Naive thymus-derived CD8-positive, alpha-beta T cell (primary cell): ENCODE measurements around the gene NEK3. TPM values are rescaled to one million over a fixed set of nuclear protein-coding genes. Genes with fewer than 3 reads are reported as not detected.
A peak's percentile ranks its signal among the peaks of the same experiment; 100 is the strongest.
"Not testable (repeated sequence)": the region's sequence is repeated elsewhere in the genome, so short reads cannot be mapped to it uniquely, and the experiment has no call there.

Experiments used
- ATAC-seq, 2 donors: fragments of 150-1000 bp; cut with Tn5 transposase in 1 of 2; sonication (Bioruptor Pico), chemical (Tn5 transposase) in 1 of 2; 1 replicate in 1 of 2; 2 replicates in 1 of 2; pipeline ENCODE4 v1.10.0; 2021; ENCODE audit warnings: mild to moderate bottlenecking in 2 of 2, moderate library complexity in 2 of 2
- POLR2A ChIA-PET: fragments of 350-600 bp; sonication (Branson Sonifier 250); formaldehyde crosslinking; loops from one replicate; lab custom pipeline; 2021; ENCODE audit warnings: antibody characterized with exemption; lab: Charles Lee
- DNase-seq, 10 donors: peaks; one replicate each; pipeline versions ENCODE4 v3.0.0 to v3.0.0-alpha.2; 2020 to 2022
- H3K27ac Mint-ChIP-seq, 10 donors: one replicate each; pipeline ENCODE4 v1.8.0; 2020 to 2022; ENCODE audit warnings: mild to moderate bottlenecking in 10 of 10, mixed read lengths in 10 of 10, moderate library complexity in 4 of 10, inconsistent platforms in 1 of 10
- H3K27me3 Mint-ChIP-seq, 5 donors: one replicate each; pipeline ENCODE4 v1.8.0; 2021 to 2022; ENCODE audit warnings: mixed read lengths in 5 of 5
- H3K36me3 Mint-ChIP-seq, 3 donors: one replicate each; pipeline ENCODE4 v1.8.0; 2020 to 2022; ENCODE audit warnings: mixed read lengths in 3 of 3, mild to moderate bottlenecking in 2 of 3, inconsistent platforms in 1 of 3
- H3K4me1 Mint-ChIP-seq, 4 donors: one replicate each; pipeline ENCODE4 v1.8.0; 2021 to 2022; ENCODE audit warnings: mixed read lengths in 4 of 4
- H3K4me3 Mint-ChIP-seq, 10 donors: one replicate each; pipeline ENCODE4 v1.8.0; 2020 to 2022; ENCODE audit warnings: mild to moderate bottlenecking in 10 of 10, mixed read lengths in 10 of 10, moderate library complexity in 6 of 10, inconsistent platforms in 1 of 10
- H3K9me3 Mint-ChIP-seq, 9 donors: one replicate each; pipeline ENCODE4 v1.8.0; 2020 to 2022; ENCODE audit warnings: mixed read lengths in 9 of 9, mild to moderate bottlenecking in 3 of 9, inconsistent platforms in 1 of 9, moderate library complexity in 1 of 9
- polyA plus RNA-seq, 3 donors: library from polyadenylated mRNA; unstranded; fragments of 300-500 nt; fragmentation: Illumina TruSeq; gene quantifications; one replicate each; pipeline ENCODE4 v1.2.3, GENCODE V29; 2021
- total RNA-seq, 8 experiments: library from RNA in 2 of 8; stranded (reverse) in 2 of 8; gene quantifications; one replicate each; pipeline ENCODE4 v1.2.3 and lab custom pipeline; 2021 to 2026

Gene NEK3
- total and polyA plus RNA-seq, 5 experiments from 2014 or later, result 0.40 to 1.8 (median 0.77) TPM

- peaks cover 0 to 65% (median 10%) of the 10 kb centered on the region in 3 donors for H3K36me3 Mint-ChIP-seq
- DNase-seq, H3K27me3 Mint-ChIP-seq, H3K9me3 Mint-ChIP-seq: not testable (repeated sequence)
- POLR2A ChIA-PET, result interaction anchor here (1.0 kb wide), 1 partner anchor 8 kb away, joined by 3 read pairs; no protein-coding TSS in a partner anchor
- peak overlapping the region in 1 of 10 donors; percentile 6 for H3K4me3 Mint-ChIP-seq
- peak overlapping the region in 7 of 10 donors; percentile 16 to 62 (median 57) for H3K27ac Mint-ChIP-seq
- peak; percentile 35 to 39 for ATAC-seq
- H3K4me1 Mint-ChIP-seq, result peaks cover 3 to 41% (median 28%) of the 10 kb centered on the region in 4 donors
Measured at GRCh38 chr13:52187424-52188187, 28.2 kb upstream of the NEK3 start.

DNA sequence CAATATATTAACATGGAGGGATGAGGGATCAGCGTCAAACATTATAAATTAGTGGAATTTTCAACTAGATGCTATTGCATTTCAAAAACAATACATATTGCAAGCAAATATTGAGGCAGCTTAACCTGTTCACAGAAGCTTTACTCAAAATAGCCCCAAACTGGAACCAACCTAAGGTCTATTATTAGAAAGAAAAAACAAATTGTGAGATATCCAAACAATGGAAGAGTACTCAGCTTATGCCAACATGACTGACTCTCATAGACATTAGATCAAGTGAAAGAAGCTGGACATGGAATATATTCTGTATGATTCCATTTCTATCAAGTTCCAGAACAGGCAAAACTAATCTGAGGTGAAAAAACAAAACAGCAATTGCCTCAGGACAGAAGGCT is 27.6 kb upstream of the NEK3 start:
- Mint-ChIP-seq H3K4me1 (peaks cover 3 to 36% (median 25%) of the 10 kb centered on the region in 4 donors), H3K9me3 (no peaks in the 10 kb centered on the region), H3K4me3 (no peak overlapping the region), H3K27ac (peak overlapping the region in 7 of 10 donors; percentile 16 to 62 (median 57)), H3K27me3 (no peaks in the 10 kb centered on the region), H3K36me3 (peaks cover 0 to 70% (median 10%) of the 10 kb centered on the region in 3 donors)
- DNase-seq (no peak), ATAC-seq (no peak)
- POLR2A ChIA-PET, result interaction anchor here (1.0 kb wide), 1 partner anchor 9 kb away, joined by 3 read pairs; no protein-coding TSS in a partner anchor

- H3K4me1 Mint-ChIP-seq, H3K9me3 Mint-ChIP-seq, DNase-seq, H3K27me3 Mint-ChIP-seq, H3K4me3 Mint-ChIP-seq, H3K27ac Mint-ChIP-seq, ATAC-seq, POLR2A ChIA-PET: not testable (repeated sequence)
- H3K36me3 Mint-ChIP-seq, result peaks cover 0 to 72% (median 13%) of the 10 kb centered on the region in 3 donors
Measured at GRCh38 chr13:52181316-52181954, 22.0 kb upstream of the NEK3 start.

- ATAC-seq, result no peak
- POLR2A ChIA-PET, result no interaction called here
- Mint-ChIP-seq H3K36me3 (peaks cover 0 to 72% (median 9%) of the 10 kb centered on the region in 3 donors), H3K27me3 (no peaks in the 10 kb centered on the region), H3K27ac (peak overlapping the region in 1 of 10 donors; percentile 37), H3K4me1 (peaks cover 0 to 1% (median 0%) of the 10 kb centered on the region in 4 donors), H3K9me3 (no peaks in the 10 kb centered on the region), H3K4me3 (no peak overlapping the region)
- no peak for DNase-seq
Measured at GRCh38 chr13:52179925-52180324, 20.5 kb upstream of the NEK3 start.

DNA sequence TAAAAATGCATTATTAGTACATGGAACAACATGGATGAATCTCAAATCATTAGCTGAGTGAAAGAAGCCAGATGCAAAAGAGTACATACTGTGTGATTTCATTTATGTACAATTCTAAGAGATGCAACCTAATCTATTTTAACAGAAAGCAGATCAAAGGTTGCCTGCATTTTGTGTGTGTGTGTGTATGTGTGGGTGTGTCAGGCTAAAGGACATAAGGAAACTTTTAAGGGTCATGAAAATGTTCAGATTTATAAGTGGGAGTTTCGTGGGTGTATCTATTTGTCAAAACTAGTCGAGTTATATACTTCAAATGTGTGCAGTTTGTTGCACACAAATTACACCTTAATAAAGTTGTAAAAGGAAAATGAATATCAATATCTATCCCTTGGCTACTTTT is 17.9 kb upstream of the NEK3 start:
- peaks cover 0 to 4% (median 0%) of the 10 kb centered on the region in 4 donors for H3K4me1 Mint-ChIP-seq
- H3K27me3 Mint-ChIP-seq, result no peaks in the 10 kb centered on the region
- DNase-seq (no peak), ATAC-seq (no peak)
- H3K9me3 Mint-ChIP-seq, result no peaks in the 10 kb centered on the region
- no peak overlapping the region for H3K27ac Mint-ChIP-seq
- H3K36me3 Mint-ChIP-seq, result peaks cover 0 to 71% (median 6%) of the 10 kb centered on the region in 3 donors
- POLR2A ChIA-PET, result interaction anchor here (0.7 kb wide), 1 partner anchor 18 kb away, joined by 3 read pairs; no protein-coding TSS in a partner anchor
- H3K4me3 Mint-ChIP-seq, result no peak overlapping the region

GRCh38 chr13:52173970-52174369 is 14.6 kb upstream of the NEK3 start:
- ATAC-seq, DNase-seq, H3K4me3 Mint-ChIP-seq, H3K4me1 Mint-ChIP-seq, H3K9me3 Mint-ChIP-seq, H3K27me3 Mint-ChIP-seq: not testable (repeated sequence)
- Mint-ChIP-seq H3K27ac (peak overlapping the region in 2 of 10 donors; percentile 51 to 53), H3K36me3 (peaks cover 0 to 77% (median 7%) of the 10 kb centered on the region in 3 donors)
- POLR2A ChIA-PET, result interaction anchor here (1.1 kb wide), 1 partner anchor 18 kb away, joined by 3 read pairs; no protein-coding TSS in a partner anchor

DNA sequence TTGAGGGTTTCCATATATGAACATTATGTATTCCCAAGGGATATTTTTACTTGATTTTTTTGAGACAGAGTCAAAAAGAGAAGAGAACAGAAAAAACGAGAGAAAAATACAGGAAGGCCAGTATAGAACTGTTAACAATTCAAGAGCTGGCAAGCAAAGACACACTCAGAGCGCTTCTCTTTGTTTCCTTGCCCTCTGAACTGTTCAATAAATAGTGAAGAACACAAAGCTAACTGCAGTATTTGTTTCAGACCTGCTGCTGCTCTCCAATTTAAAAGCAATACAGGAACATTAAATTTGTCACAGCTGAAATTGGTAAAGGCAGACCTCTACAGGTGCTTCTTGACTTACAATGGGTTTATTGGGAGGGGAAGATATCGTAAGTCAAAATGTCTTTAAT is 14.0 kb upstream of the NEK3 start:
- Mint-ChIP-seq H3K27ac (peak overlapping the region in 3 of 10 donors; percentile 1 to 63 (median 43)), H3K36me3 (peaks cover 0 to 83% (median 8%) of the 10 kb centered on the region in 3 donors)
- POLR2A ChIA-PET, result no interaction called here

GRCh38 chr13:52171686-52172085 is 12.3 kb upstream of the NEK3 start:
- H3K4me3 Mint-ChIP-seq, ATAC-seq, H3K4me1 Mint-ChIP-seq, H3K27me3 Mint-ChIP-seq, H3K9me3 Mint-ChIP-seq, DNase-seq: not testable (repeated sequence)
- POLR2A ChIA-PET, result interaction anchor here (0.9 kb wide), 1 partner anchor 12 kb away, joined by 4 read pairs; the partner anchor contains the start of gene NEK3
- Mint-ChIP-seq H3K27ac (peak overlapping the region in 4 of 10 donors; percentile 10 to 57 (median 22)), H3K36me3 (peaks cover 0 to 83% (median 11%) of the 10 kb centered on the region in 3 donors)

More for the DNA sequence above, 14.0 kb upstream of the NEK3 start:
- no peaks in the 10 kb centered on the region for H3K27me3 Mint-ChIP-seq
- no peak for ATAC-seq
- DNase-seq, result no peak
- H3K9me3 Mint-ChIP-seq, result no peaks in the 10 kb centered on the region
- H3K4me1 Mint-ChIP-seq, result peaks cover 0 to 4% (median 0%) of the 10 kb centered on the region in 4 donors
- H3K4me3 Mint-ChIP-seq, result no peak overlapping the region

DNA sequence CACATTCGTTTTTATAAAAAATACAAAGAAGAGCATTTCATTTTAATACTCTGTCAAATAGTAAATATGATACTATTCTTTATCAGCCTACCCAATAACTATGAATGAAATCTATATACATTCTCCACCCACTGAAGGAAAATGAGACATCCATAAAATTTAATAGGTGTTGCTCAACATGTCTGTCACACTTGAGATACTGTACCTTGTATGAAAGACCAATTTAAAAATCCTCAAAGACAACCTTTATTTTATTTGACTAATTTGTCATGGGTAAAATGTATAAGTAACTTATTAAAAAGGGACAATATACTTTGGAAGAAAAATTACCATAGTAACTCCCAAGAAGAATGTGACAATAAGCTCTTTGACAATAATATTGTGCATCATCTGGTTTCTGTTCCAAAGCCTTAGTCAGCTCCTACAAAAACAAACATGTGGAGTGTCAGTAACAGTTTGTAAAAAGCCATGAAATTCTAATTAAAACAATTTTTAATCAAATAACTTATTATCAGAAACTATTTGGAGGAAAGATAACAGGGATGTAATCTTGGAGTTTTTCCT is 11.5 kb upstream of the NEK3 start:
- H3K27me3 Mint-ChIP-seq, H3K9me3 Mint-ChIP-seq, DNase-seq, H3K4me3 Mint-ChIP-seq, POLR2A ChIA-PET, H3K4me1 Mint-ChIP-seq, ATAC-seq: not testable (repeated sequence)
- peaks cover 0 to 85% (median 14%) of the 10 kb centered on the region in 3 donors for H3K36me3 Mint-ChIP-seq
- H3K27ac Mint-ChIP-seq, result peak overlapping the region in 1 of 10 donors; percentile 14

GRCh38 chr13:52169839-52170238 is 10.4 kb upstream of the NEK3 start:
- H3K36me3 Mint-ChIP-seq, result peaks cover 0 to 82% (median 14%) of the 10 kb centered on the region in 3 donors
- H3K4me1 Mint-ChIP-seq, result peaks cover 0 to 4% (median 0%) of the 10 kb centered on the region in 4 donors
- POLR2A ChIA-PET, result no interaction called here
- ATAC-seq, result no peak
- no peak for DNase-seq
- no peak overlapping the region for H3K4me3 Mint-ChIP-seq
- H3K9me3 Mint-ChIP-seq, result no peaks in the 10 kb centered on the region
- no peaks in the 10 kb centered on the region for H3K27me3 Mint-ChIP-seq
- H3K27ac Mint-ChIP-seq, result no peak overlapping the region

GRCh38 chr13:52165411-52165810 is 6.0 kb upstream of the NEK3 start:
- Mint-ChIP-seq H3K27me3 (no peaks in the 10 kb centered on the region), H3K9me3 (no peaks in the 10 kb centered on the region), H3K27ac (no peak overlapping the region), H3K4me1 (peaks cover 3 to 11% (median 8%) of the 10 kb centered on the region in 4 donors), H3K36me3 (peaks cover 0 to 41% (median 8%) of the 10 kb centered on the region in 3 donors), H3K4me3 (no peak overlapping the region)
- POLR2A ChIA-PET, result no interaction called here
- no peak for DNase-seq
- no peak for ATAC-seq

- Mint-ChIP-seq H3K27ac (no peak overlapping the region), H3K27me3 (peaks cover 0 to under 1% (median 0%) of the 10 kb centered on the region in 5 donors), H3K4me1 (peaks cover 4 to 14% (median 12%) of the 10 kb centered on the region in 4 donors), H3K9me3 (no peaks in the 10 kb centered on the region), H3K36me3 (peaks cover 0 to 37% (median 8%) of the 10 kb centered on the region in 3 donors), H3K4me3 (no peak overlapping the region)
- DNase-seq, result no peak
- POLR2A ChIA-PET, result no interaction called here
- no peak for ATAC-seq
Measured at GRCh38 chr13:52164989-52165388, 5.6 kb upstream of the NEK3 start.
